Measurements from ENCODE around the gene PID1.

The PID1 gene

GRCh38 chr2:229261076-229261475 lies 10.0 kb downstream of the PID1 start:
- DNase-seq (ENCODE audit: low read depth in 3 of 3): no peak

DNA sequence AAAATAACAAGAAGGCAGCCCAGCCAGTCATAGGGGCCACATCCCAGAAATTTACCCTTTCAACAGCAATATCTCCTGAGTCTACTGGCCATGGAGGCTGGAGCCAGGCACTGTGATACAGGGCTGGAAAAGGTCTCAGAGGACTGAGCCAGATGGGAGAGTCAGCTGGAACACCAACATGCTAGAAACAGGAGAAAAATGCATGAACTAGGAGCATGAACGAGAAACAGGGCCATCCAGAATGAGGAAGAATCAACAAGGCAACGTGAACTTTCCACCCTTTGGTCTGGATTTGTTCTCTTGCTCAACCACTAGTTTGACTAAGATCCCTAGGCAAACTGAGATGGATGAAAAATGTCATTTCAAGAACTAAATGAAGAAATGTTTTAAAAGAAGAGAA lies 13.1 kb downstream of the PID1 start:
- no peak for DNase-seq (ENCODE audit: low read depth in 3 of 3)

- no peak for DNase-seq (ENCODE audit: low read depth in 3 of 3)
Measured at GRCh38 chr2:229256376-229256775, 14.7 kb downstream of the PID1 start.

GRCh38 chr2:229254206-229254605 lies 16.9 kb downstream of the PID1 start:
- DNase-seq (ENCODE audit: low read depth in 3 of 3): no peak

DNA sequence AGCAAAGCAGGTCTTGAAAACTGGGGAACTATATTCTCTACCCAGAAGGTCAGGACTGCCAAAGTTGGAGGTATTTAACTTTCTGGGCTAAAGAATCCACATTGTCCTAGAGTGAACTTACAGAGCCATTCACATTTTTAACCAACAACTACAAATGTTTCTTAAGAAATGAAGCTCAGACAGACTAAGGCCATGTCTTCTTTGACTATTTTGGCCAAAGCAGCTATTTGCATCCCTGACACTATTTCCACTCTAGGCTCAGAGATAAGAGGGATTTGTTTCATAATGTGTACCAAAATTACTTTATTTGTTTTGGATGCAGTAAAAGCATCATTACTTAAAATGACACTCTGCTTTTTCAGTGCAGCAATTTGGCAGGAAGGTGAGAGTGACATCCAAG lies 18.1 kb downstream of the PID1 start:
- no peak for DNase-seq (ENCODE audit: low read depth in 3 of 3)

DNA sequence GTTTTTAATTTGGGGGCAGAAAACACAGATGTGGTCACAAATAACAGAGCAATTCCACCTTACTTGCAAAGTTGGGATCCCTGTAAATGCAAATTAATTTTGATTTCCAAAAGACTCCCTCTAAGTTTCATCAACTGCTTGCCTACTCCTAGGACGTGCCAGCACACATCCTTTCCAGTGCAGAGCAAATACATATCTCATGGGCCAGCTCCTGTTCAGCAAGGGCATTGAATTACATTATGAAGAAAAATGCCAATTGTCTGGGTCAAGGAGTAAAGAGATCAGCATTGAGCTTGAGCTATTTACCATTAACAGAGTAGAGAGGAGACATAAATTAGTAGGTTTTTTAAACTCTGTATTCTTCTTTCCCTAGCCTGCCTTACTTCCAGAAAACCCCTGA lies 18.8 kb downstream of the PID1 start:
- DNase-seq (ENCODE audit: low read depth in 3 of 3): no peak

- DNase-seq (ENCODE audit: low read depth in 3 of 3): no peak
Measured at GRCh38 chr2:229249536-229249935, 21.6 kb downstream of the PID1 start.

- no peak for DNase-seq (ENCODE audit: low read depth in 3 of 3)
Measured at GRCh38 chr2:229246334-229246733, 24.8 kb downstream of the PID1 start.

DNA sequence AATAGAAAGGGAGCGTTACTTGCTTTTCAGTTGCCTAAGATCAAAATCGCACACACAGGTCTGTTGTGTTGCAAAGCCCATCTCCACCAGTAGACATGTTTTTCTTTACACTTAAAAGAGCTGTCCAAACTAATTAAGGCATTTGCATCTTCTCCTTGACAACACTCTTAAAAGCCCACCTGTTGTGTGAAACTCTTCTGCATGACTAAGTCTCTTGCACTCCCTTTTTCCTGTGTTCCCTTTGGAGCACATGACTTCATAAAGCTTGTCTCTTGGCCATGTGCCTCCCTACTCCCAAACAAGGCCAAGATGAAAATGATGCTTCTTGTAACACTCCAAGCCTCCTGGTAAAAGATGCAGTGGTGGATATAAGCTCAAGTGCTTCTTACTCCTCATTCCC lies 26.1 kb downstream of the PID1 start:
- no peak for DNase-seq (ENCODE audit: low read depth in 3 of 3)

DNA sequence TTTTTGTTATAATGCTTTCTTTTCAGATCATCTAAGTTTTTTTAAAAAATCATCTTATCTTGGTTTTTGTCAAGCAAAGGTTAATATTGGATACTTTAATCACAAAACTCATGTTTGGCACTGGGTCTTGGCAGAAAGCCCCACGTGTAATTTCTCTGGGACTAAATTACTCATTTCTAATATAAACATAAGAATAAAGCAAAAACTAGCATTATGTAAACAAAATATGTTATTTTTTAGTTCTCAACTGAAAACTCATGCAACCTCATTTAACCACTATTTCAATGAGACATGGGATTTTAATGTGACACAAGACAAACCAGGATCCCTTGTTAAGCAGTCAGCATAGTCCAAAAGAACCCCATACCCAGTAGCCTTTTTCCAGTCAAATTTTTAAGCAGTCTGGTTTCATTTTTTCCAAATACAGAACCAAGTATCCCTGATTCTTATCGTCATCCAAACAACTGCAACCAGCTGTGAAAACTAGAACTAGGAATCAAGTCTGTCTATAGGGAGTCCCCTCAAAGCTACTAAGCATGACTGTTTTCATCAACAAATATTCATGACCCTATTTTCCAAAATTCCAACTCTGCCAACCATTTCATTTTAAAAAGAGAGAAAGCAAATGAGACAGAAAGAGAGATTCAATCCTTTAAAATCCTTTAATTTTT lies 27.1 kb downstream of the PID1 start:
- no peak for DNase-seq (ENCODE audit: low read depth in 3 of 3)

GRCh38 chr2:229240984-229241491 lies 30.0 kb downstream of the PID1 start:
- no peak for DNase-seq (ENCODE audit: low read depth in 3 of 3)

- DNase-seq (ENCODE audit: low read depth in 3 of 3): no peak
Measured at GRCh38 chr2:229239021-229239420, 32.1 kb downstream of the PID1 start.

- no peak for DNase-seq (ENCODE audit: low read depth in 3 of 3)
Measured at GRCh38 chr2:229237270-229237669, 33.8 kb downstream of the PID1 start.

DNA sequence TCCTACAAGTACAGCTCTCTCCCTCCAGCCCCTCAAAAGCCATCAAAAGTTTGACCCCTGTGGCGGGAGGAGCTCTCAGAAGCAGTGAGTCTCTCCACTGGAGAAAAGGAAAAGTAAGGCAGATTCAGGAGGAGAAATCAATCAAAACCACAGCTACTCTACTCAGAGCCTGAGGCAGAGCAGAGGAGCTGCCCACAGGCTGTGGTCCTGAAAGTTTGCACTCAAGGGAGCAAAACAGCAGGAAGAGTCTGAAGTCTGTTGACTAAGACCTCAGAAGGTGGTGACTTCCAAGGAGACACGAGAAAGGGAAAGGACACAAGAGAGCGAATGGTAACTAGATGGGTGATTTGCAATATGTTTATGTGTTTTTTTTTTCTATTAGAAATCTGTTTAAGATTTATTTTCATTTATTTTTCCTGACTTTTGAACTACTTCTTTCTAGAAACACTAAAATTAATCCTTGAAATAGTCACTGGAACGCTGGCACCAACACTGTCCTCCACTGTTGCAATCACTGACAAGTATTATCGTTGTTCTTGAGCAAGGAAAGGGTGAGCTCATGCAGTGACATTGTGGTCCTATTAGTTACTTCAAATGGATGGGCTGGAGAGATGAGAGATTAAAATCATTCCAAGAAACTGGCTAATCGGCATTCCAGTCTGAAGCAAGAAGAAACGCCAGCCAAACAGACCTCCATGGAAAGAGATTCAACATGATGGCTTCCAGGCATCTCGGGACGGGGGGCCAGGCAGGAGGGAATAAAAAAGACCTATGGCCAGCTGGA lies 35.8 kb downstream of the PID1 start:
- DNase-seq (ENCODE audit: low read depth in 3 of 3): no peak

- no peak for DNase-seq (ENCODE audit: low read depth in 3 of 3)
Measured at GRCh38 chr2:229231885-229232284, 39.2 kb downstream of the PID1 start.

- DNase-seq (ENCODE audit: low read depth in 3 of 3): no peak
Measured at GRCh38 chr2:229231328-229231868, 39.7 kb downstream of the PID1 start.

DNA sequence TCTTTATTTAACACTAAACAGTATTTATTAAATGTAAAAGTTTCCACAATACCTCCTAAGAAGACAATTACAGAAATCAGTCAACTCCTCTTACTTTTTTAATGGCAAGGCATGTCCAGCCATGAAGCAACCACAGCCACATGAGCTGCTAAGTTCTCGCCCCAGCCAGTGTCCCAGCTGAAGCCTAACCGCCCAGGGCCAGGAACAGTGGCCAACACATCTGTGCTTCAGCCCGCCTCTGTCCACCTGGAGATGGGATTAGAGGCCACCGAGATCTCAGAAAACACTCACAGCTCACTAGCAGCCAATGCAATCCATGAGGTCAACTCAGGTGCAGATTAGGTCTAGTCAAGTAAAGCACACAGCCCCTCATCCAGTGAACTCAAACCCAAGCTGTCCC lies 40.2 kb downstream of the PID1 start:
- no peak for DNase-seq (ENCODE audit: low read depth in 3 of 3)

DNA sequence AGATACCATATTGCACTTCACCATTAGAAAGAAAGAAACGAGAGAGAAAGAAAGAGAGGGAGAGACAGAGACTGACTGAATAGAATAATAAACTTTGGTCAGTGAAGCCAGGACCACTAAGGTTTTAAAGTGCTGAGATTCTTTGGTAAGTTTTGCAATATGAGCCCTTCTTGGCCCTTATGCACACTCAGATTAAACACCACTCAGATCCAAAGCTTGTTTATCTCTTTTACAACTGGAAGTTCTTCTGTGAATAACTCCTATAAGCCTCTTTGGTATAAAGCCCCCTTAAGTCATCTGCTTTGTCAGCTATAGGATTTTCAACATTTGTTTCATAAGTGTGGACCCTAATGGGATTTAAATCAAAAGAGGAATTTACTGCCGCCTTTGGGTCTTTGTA lies 40.8 kb downstream of the PID1 start:
- DNase-seq (ENCODE audit: low read depth in 3 of 3): no peak

DNA sequence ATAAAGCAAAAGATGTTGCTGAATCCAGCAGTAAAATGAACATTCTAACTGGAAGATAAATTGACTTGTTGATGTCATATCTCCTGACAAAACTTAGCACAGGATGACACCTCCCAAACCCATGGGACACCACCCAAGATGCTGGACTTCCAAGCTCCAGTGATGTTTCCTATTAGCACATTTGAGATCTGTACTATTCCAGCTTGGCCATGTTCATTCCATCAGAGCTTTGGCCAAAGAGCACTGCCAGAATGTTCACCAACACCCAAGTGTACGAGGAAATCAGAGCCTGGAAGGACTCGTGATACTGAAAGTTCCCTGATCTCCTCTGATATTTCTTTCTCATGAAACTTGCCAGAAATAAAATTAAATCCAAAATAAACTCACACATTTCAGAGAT lies 44.7 kb downstream of the PID1 start:
- no peak for DNase-seq (ENCODE audit: low read depth in 3 of 3)

DNA sequence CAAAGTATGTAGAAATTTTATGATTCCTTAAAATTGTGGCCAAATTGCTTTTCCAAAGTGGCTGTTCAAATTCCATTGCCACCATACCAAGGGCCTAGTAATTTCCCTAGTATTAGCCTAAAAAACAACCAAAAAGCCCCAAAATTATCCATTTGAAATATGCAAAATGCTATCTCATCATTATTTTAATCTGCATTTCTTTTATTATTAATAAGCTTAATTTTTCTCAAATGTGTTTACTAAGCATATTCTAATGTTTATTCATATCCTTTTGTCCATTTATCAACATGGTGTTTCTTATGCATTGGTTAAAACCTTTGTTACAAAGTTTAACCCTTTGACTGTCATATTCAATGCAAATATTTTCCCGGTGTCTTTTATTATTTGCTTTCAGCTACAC lies 48.0 kb downstream of the PID1 start:
- DNase-seq (ENCODE audit: low read depth in 3 of 3): no peak

DNA sequence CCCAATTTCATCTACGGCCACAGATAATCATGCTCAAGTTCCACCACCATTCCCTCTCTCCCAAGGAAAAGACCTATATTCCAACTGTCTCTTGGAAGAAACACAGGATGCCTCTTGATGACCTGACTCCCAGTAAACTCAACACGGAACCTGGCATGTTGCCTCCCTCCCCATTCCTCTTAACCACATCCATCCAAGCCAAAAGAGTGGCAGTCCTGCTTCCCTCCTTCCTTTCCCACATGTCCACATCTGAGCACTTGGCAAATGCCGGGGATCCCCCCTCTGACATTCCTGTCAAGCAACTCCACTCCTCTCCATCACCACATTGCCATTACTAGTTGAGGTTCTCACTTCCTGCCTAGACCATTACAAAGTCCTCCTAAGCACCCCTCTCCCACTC lies 49.4 kb downstream of the PID1 start:
- DNase-seq (ENCODE audit: low read depth in 3 of 3): no peak

DNA sequence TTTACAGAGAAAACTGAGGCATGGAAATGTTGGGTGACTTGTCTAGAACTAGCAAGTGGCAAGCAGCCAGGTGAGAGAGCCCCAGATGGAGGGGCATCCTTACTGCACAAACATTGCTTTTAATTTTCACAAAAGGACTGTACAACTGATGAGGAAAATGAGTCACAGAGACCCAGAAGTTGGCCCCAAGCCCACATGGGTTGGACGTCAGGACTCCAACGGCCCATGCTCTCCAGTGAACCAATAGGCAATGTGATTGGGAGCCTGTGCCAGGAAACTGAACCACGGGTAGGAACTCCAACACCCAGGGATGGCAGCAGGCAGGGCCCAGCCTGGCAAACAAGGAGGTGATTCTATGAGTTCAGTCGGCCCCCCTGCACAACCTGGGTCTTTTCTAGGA lies 50.8 kb downstream of the PID1 start:
- no peak for DNase-seq (ENCODE audit: low read depth in 3 of 3)

GRCh38 chr2:229218329-229218921 lies 52.7 kb downstream of the PID1 start:
- no peak for DNase-seq (ENCODE audit: low read depth in 3 of 3)

All from stimulated activated CD4-positive, alpha-beta T cell treated with anti-CD3 and anti-CD28 coated beads, TNF-alpha, amount 100 ng/mL, for 4 hours (primary cell).